WTC11 (cell line): ENCODE results near the gene PLCH2. TPM values are rescaled to one million over a fixed set of nuclear protein-coding genes. Genes with fewer than 3 reads are reported as not detected.
A peak's percentile ranks its signal among the peaks of the same experiment; 100 is the strongest.

ENCODE experiments used
- ATAC-seq: fragments of 200-7000 bp; cut with Tn5 transposase; 2 replicates; pipeline ENCODE4 v1.10.0; 2021; ENCODE audit warnings: mild to moderate bottlenecking, moderate library complexity
- CTCF ChIA-PET: fragments of 300-600 bp; sonication (Branson Sonifier 250); formaldehyde crosslinking; loops from one replicate; lab custom pipeline; 2021; ENCODE audit warnings: antibody characterized with exemption; lab: Charles Lee
- POLR2A ChIA-PET: fragments of 350-600 bp; sonication (Branson Sonifier 250); formaldehyde crosslinking; loops from one replicate; lab custom pipeline; 2021; ENCODE audit warnings: antibody characterized with exemption; lab: Charles Lee
- DNase-seq: peaks from one replicate; pipeline ENCODE4 v3.0.0; 2021; ENCODE audit warnings: low spot score
- H3K27ac Mint-ChIP-seq: 2 replicates; pipeline ENCODE4 v1.8.0; 2021; ENCODE audit warnings: mixed read lengths
- H3K27me3 Mint-ChIP-seq: 2 replicates; pipeline ENCODE4 v1.8.0; 2021; ENCODE audit warnings: low read depth, mild to moderate bottlenecking, moderate library complexity, mixed read lengths
- H3K36me3 Mint-ChIP-seq: 2 replicates; pipeline ENCODE4 v1.8.0; 2021; ENCODE audit warnings: mixed read lengths
- H3K4me1 Mint-ChIP-seq: 2 replicates; pipeline ENCODE4 v1.8.0; 2022; ENCODE audit warnings: mixed read lengths
- H3K4me3 Mint-ChIP-seq: 2 replicates; pipeline ENCODE4 v1.8.0; 2021; ENCODE audit warnings: mild to moderate bottlenecking, moderate library complexity, mixed read lengths
- H3K9me3 Mint-ChIP-seq: 2 replicates; pipeline ENCODE4 v1.8.0; 2021; ENCODE audit warnings: mixed read lengths
- ATF3 ChIP-seq: sonication (generic); formaldehyde crosslinking; conservative IDR thresholded peaks from 2 replicates; pipeline ENCODE4 v1.8.1; 2022; ENCODE audit warnings: mild to moderate bottlenecking, missing genetic modification reagents
- CTCF ChIP-seq: fragments of 200-600 bp; IDR thresholded peaks from 2 replicates; pipeline ENCODE4 v1.8.0; 2022; ENCODE audit warnings: antibody characterized with exemption
- ELF4 ChIP-seq: sonication (generic); formaldehyde crosslinking; IDR thresholded peaks from 2 replicates; pipeline ENCODE4 v1.8.1; 2022; ENCODE audit warnings: low read depth, mild to moderate bottlenecking, moderate library complexity, missing genetic modification reagents
- HMGA2 ChIP-seq: fragments of 250-450 bp; sonication (Bioruptor Pico); IDR thresholded peaks from 2 replicates; pipeline ENCODE4 v1.4.0; 2021; ENCODE audit warnings: mild to moderate bottlenecking, moderate library complexity
- HMGXB4 ChIP-seq: sonication (generic); formaldehyde crosslinking; IDR thresholded peaks from 2 replicates; pipeline ENCODE4 v1.8.1; 2023; ENCODE audit warnings: mild to moderate bottlenecking, moderate library complexity, missing genetic modification reagents
- NFE2L1 ChIP-seq: sonication (generic); formaldehyde crosslinking; IDR thresholded peaks from 2 replicates; pipeline ENCODE4 v1.8.1; 2023; ENCODE audit warnings: missing genetic modification reagents
- NFYB ChIP-seq: sonication (generic); formaldehyde crosslinking; conservative IDR thresholded peaks from 2 replicates; pipeline ENCODE4 v1.8.0; 2022; ENCODE audit warnings: low read depth, missing genetic modification reagents
- NR2C2 ChIP-seq: sonication (generic); formaldehyde crosslinking; IDR thresholded peaks from 2 replicates; pipeline ENCODE4 v1.8.0; 2022; ENCODE audit warnings: mild to moderate bottlenecking, missing genetic modification reagents
- PREB ChIP-seq: sonication (generic); formaldehyde crosslinking; IDR thresholded peaks from 2 replicates; pipeline ENCODE4 v1.8.1; 2022; ENCODE audit warnings: mild to moderate bottlenecking, missing genetic modification reagents, moderate library complexity, borderline replicate concordance
- RORB ChIP-seq: fragments of 250-450 bp; sonication (Bioruptor Pico); IDR thresholded peaks from 2 replicates; pipeline ENCODE4 v1.9.0; 2021; ENCODE audit warnings: mild to moderate bottlenecking
- SMAD3 ChIP-seq: sonication (generic); formaldehyde crosslinking; IDR thresholded peaks from 2 replicates; pipeline ENCODE4 v1.8.0; 2022; ENCODE audit warnings: missing genetic modification reagents, mild to moderate bottlenecking, borderline replicate concordance
- SP1 ChIP-seq: sonication (generic); formaldehyde crosslinking; conservative IDR thresholded peaks from 2 replicates; pipeline ENCODE4 v1.8.1; 2022; ENCODE audit warnings: missing genetic modification reagents
- TEAD4 ChIP-seq: sonication (generic); formaldehyde crosslinking; IDR thresholded peaks from 2 replicates; pipeline ENCODE4 v1.8.0; 2022; ENCODE audit warnings: mild to moderate bottlenecking, missing genetic modification reagents
- ZBTB43 ChIP-seq: sonication (generic); formaldehyde crosslinking; IDR thresholded peaks from 2 replicates; pipeline ENCODE4 v1.8.1; 2023; ENCODE audit warnings: mild to moderate bottlenecking, missing genetic modification reagents
- ZNF396 ChIP-seq: fragments of 250-450 bp; sonication (Bioruptor Pico); IDR thresholded peaks from 2 replicates; pipeline ENCODE4 v1.8.0; 2021; ENCODE audit warnings: mild to moderate bottlenecking, moderate library complexity, borderline replicate concordance
- ZNF416 ChIP-seq: fragments of 250-450 bp; sonication (Bioruptor Pico); IDR thresholded peaks from 2 replicates; pipeline ENCODE4 v1.9.0; 2021; ENCODE audit warnings: mild to moderate bottlenecking, inconsistent platforms
- ZNF671 ChIP-seq: fragments of 250-450 bp; sonication (Bioruptor Pico); IDR thresholded peaks from 2 replicates; pipeline ENCODE4 v1.8.0; 2021; ENCODE audit warnings: mild to moderate bottlenecking
- total RNA-seq: library from RNA; stranded (reverse); gene quantifications from 3 replicates; pipeline ENCODE4 v1.2.3, GENCODE V29; 2021

PLCH2 gene
- total RNA-seq, 1 experiment from 2014 or later = 0.17 TPM

GRCh38 chr1:2527556-2527860 lies 51.4 kb downstream of the PLCH2 start (continued):
- TF ChIP-seq HMGXB4 (no peak), NFYB (CRISPR knock-in tag) (no peak), TEAD4 (no peak)
- TF ChIP-seq, all 79 proteins: peak for 0

GRCh38 chr1:2528016-2528415 lies 51.9 kb downstream of the PLCH2 start:
- CTCF ChIA-PET = interaction anchor here (2.1 kb wide), 1 partner anchor 20 kb away, joined by 14 read pairs; no protein-coding TSS in a partner anchor
- H3K4me3 Mint-ChIP-seq = no peak overlapping the region
- ATAC-seq (no peak), DNase-seq (no peak)
- H3K36me3 Mint-ChIP-seq = no peaks in the 10 kb centered on the region
- H3K27ac Mint-ChIP-seq = no peak overlapping the region
- POLR2A ChIA-PET = no interaction called here
- H3K4me1 Mint-ChIP-seq = peaks cover 28% of the 10 kb centered on the region
- peaks cover 60% of the 10 kb centered on the region for H3K27me3 Mint-ChIP-seq
- H3K9me3 Mint-ChIP-seq = no peaks in the 10 kb centered on the region
- TF ChIP-seq RORB = no peak
- no peak for TF ChIP-seq SMAD3
- no peak for TF ChIP-seq ZNF416 (CRISPR knock-in tag)
- no peak for TF ChIP-seq ELF4 (CRISPR knock-in tag)
- no peak for TF ChIP-seq NFYB (CRISPR knock-in tag)
- TF ChIP-seq, all 79 proteins: peak for 0

- CTCF ChIA-PET = interaction anchor here (0.9 to 2.1 kb wide), 7 partner anchors 12 to 122 kb away, joined by 3 to 14 read pairs (median 4); partner anchors contain the start of genes PEX10 and TNFRSF14
- Mint-ChIP-seq H3K4me1 (peaks cover 28% of the 10 kb centered on the region), H3K27me3 (peaks cover 66% of the 10 kb centered on the region), H3K36me3 (no peaks in the 10 kb centered on the region), H3K9me3 (no peaks in the 10 kb centered on the region)
- TF ChIP-seq ATF3 (CRISPR knock-in tag) (no peak), ZBTB43 (CRISPR knock-in tag) (no peak), ZNF396 (no peak), ZNF416 (CRISPR knock-in tag) (no peak), ZNF671 (no peak), CTCF (no peak), SP1 (no peak), NR2C2 (CRISPR knock-in tag) (no peak), PREB (no peak), NFE2L1 (CRISPR knock-in tag) (no peak), HMGA2 (no peak)
- TF ChIP-seq, all 79 proteins: peak for 0
- DNase-seq (no peak), ATAC-seq (no peak)
- H3K27ac Mint-ChIP-seq = no peak overlapping the region
- peak overlapping the region; percentile 48; the same call in 1 of the 2 replicates for H3K4me3 Mint-ChIP-seq
- POLR2A ChIA-PET = no interaction called here
Measured at GRCh38 chr1:2528611-2528965, 52.5 kb downstream of the PLCH2 start.
